T-cell (primary cell): Measurements from ENCODE around the gene CCDC117. TPM values are rescaled to one million over a fixed set of nuclear protein-coding genes. Genes with fewer than 3 reads are reported as not detected.
A peak's percentile ranks its signal among the peaks of the same experiment; 100 is the strongest.
"Not testable (repeated sequence)": the region's sequence is repeated elsewhere in the genome, so short reads cannot be mapped to it uniquely, and the experiment has no call there.

Experiments used
- ATAC-seq, 4 experiments: fragments of 200-7000 bp in 3 of 4; fragments of 150-1000 bp in 1 of 4; cut with Tn5 transposase; replicated peaks in 1 of 4; 1 replicate in 3 of 4; 2 replicates in 1 of 4; pipeline ENCODE4 v1.10.0; 2021; ENCODE audit warnings: moderate library complexity in 3 of 4, mild to moderate bottlenecking in 2 of 4, moderate number of reproducible peaks in 1 of 4
- CTCF ChIA-PET, 2 donors: fragments of 300-600 bp; sonication (Branson Sonifier 250); formaldehyde crosslinking; loops; one replicate each; lab custom pipeline; 2022; ENCODE audit warnings: antibody characterized with exemption in 2 of 2; lab: Charles Lee
- POLR2A ChIA-PET, 2 donors: fragments of 300-600 bp; sonication (Branson Sonifier 250); formaldehyde crosslinking; loops; one replicate each; lab custom pipeline; 2022; ENCODE audit warnings: antibody characterized with exemption in 2 of 2; lab: Charles Lee
- DNase-seq, 35 experiments: peaks; one replicate each; pipeline versions ENCODE4 v3.0.0 to v3.0.0-alpha.2; 2013 to 2023
- H3K27ac ChIP-seq: one replicate; pipeline ENCODE4 v1.5.1; 2013; ENCODE audit warnings: low read length
- H3K27me3 ChIP-seq, 2 experiments: replicated peaks in 1 of 2; 1 replicate in 1 of 2; 2 replicates in 1 of 2; pipeline versions ENCODE4 v1.6.1 to v1.7.0; 2013; ENCODE audit warnings: low read length in 1 of 2, mixed read lengths in 1 of 2; ENCODE audit not compliant: control insufficient read depth in 2 of 2, insufficient read depth in 2 of 2; ENCODE audit errors: extremely low read depth in 1 of 2
- H3K36me3 ChIP-seq, 2 donors: 1 replicate in 1 of 2; 2 replicates in 1 of 2; pipeline versions ENCODE4 v1.6.1 to v1.7.0; 2013; ENCODE audit warnings: low read length in 1 of 2; ENCODE audit not compliant: control insufficient read depth in 2 of 2, insufficient read depth in 1 of 2; ENCODE audit errors: extremely low read depth in 1 of 2
- H3K4me1 ChIP-seq, 2 experiments: 1 replicate in 1 of 2; 2 replicates in 1 of 2; pipeline versions ENCODE4 v1.6.1 to v1.7.0; 2013; ENCODE audit warnings: low read length in 2 of 2, mixed read lengths in 1 of 2; ENCODE audit not compliant: insufficient read depth in 2 of 2, control insufficient read depth in 1 of 2; ENCODE audit errors: extremely low read depth in 1 of 2
- H3K4me3 ChIP-seq, 2 donors: 1 replicate in 1 of 2; 2 replicates in 1 of 2; pipeline versions ENCODE4 v1.5.1 to v1.7.0; 2013; ENCODE audit warnings: mild to moderate bottlenecking in 2 of 2, low read length in 1 of 2, moderate library complexity in 1 of 2; ENCODE audit not compliant: control insufficient read depth in 1 of 2; ENCODE audit errors: extremely low read depth in 1 of 2
- H3K9me3 ChIP-seq: 2 replicates; pipeline ENCODE4 v1.7.0; 2013
- H3K27ac Mint-ChIP-seq, 2 donors: one replicate each; pipeline ENCODE4 v1.8.0; 2020 to 2021; ENCODE audit warnings: mild to moderate bottlenecking in 2 of 2, mixed read lengths in 2 of 2
- H3K27me3 Mint-ChIP-seq, 2 donors: one replicate each; pipeline ENCODE4 v1.8.0; 2021 to 2022; ENCODE audit warnings: mixed read lengths in 2 of 2
- H3K36me3 Mint-ChIP-seq: one replicate; pipeline ENCODE4 v1.8.0; 2021; ENCODE audit warnings: mixed read lengths
- H3K4me1 Mint-ChIP-seq, 3 donors: one replicate each; pipeline ENCODE4 v1.8.0; 2020 to 2022; ENCODE audit warnings: mixed read lengths in 3 of 3, mild to moderate bottlenecking in 1 of 3
- H3K4me3 Mint-ChIP-seq, 3 donors: one replicate each; pipeline ENCODE4 v1.8.0; 2020 to 2022; ENCODE audit warnings: mild to moderate bottlenecking in 3 of 3, mixed read lengths in 3 of 3, moderate library complexity in 3 of 3
- H3K9me3 Mint-ChIP-seq, 3 donors: one replicate each; pipeline ENCODE4 v1.8.0; 2020 to 2022; ENCODE audit warnings: mixed read lengths in 3 of 3
- WGBS: methylation state at CpG from one replicate; pipeline ENCODE4 v1.1.5; 2013; ENCODE audit warnings: missing lambda C conversion rate; ENCODE audit not compliant: insufficient coverage; 5-methylcytosine and 5-hydroxymethylcytosine counted together
- total RNA-seq, 35 experiments: library from RNA in 6 of 35; stranded (reverse) in 6 of 35; fragments of 120-200 nt in 1 of 35; gene quantifications; one replicate each; pipeline versions ENCODE4 v1.2.1 to v1.2.4 and lab custom pipeline; 2013 to 2026

CCDC117 gene
- total RNA-seq, 5 donors from 2014 or later (not counting 1 experiment from before 2014, with no cell fraction given) = 14.4 to 22.7 (median 17.4) TPM

- H3K36me3 Mint-ChIP-seq = peaks cover 11% of the 10 kb centered on the region
- no peaks in the 10 kb centered on the region for H3K27me3 Mint-ChIP-seq
- H3K36me3 ChIP-seq = peaks cover 7 to 26% of the 10 kb centered on the region in 2 donors
- no peaks in the 10 kb centered on the region for H3K9me3 ChIP-seq
- H3K27ac ChIP-seq = peak overlapping the region; percentile 88
- ATAC-seq = no peak
- H3K4me1 Mint-ChIP-seq = peaks cover 26 to 39% (median 29%) of the 10 kb centered on the region in 3 donors
- DNase-seq = no peak
- CTCF ChIA-PET = no interaction called here
- no peaks in the 10 kb centered on the region for H3K9me3 Mint-ChIP-seq
- POLR2A ChIA-PET = no interaction called here
- 5% methylated on average over 10 of the region's 10 CpGs for WGBS
- H3K4me3 Mint-ChIP-seq = peak overlapping the region; percentile 87 to 94 (median 93)
- H3K4me1 ChIP-seq = peaks cover 8 to 18% of the 10 kb centered on the region in 2 experiments
- H3K27me3 ChIP-seq = no peaks in the 10 kb centered on the region
- peak overlapping the region; percentile 93 to 94 for H3K27ac Mint-ChIP-seq
- peak overlapping the region; percentile 93 to 95 for H3K4me3 ChIP-seq
These were observed 29.9 kb upstream of the CCDC117 start for GRCh38 chr22:28742562-28742962.

- Mint-ChIP-seq H3K27me3 (no peaks in the 10 kb centered on the region), H3K4me3 (peak overlapping the region; percentile 13 to 94 (median 93)), H3K27ac (peak overlapping the region in 1 of 2 donors; percentile 94), H3K4me1 (peaks cover 29 to 40% (median 32%) of the 10 kb centered on the region in 3 donors), H3K9me3 (no peaks in the 10 kb centered on the region), H3K36me3 (peaks cover 14% of the 10 kb centered on the region)
- no peak overlapping the region for H3K27ac ChIP-seq
- CTCF ChIA-PET = no interaction called here
- H3K4me1 ChIP-seq = peaks cover 8 to 23% of the 10 kb centered on the region in 2 experiments
- WGBS = no CpG with 5 or more reads among the region's 3 CpGs
- no peak for ATAC-seq
- H3K36me3 ChIP-seq = peaks cover 7 to 28% of the 10 kb centered on the region in 2 donors
- no peak overlapping the region for H3K4me3 ChIP-seq
- H3K27me3 ChIP-seq = no peaks in the 10 kb centered on the region
- POLR2A ChIA-PET = no interaction called here
- no peak for DNase-seq
- no peaks in the 10 kb centered on the region for H3K9me3 ChIP-seq
These were observed 28.6 kb upstream of the CCDC117 start for GRCh38 chr22:28743852-28744251.

GRCh38 chr22:28750471-28750881 lies 22.0 kb upstream of the CCDC117 start:
- no peak for DNase-seq
- H3K4me3 Mint-ChIP-seq = no peak overlapping the region
- peaks cover 26% of the 10 kb centered on the region for H3K36me3 Mint-ChIP-seq
- Histone ChIP-seq H3K36me3 (peaks cover 0 to 16% of the 10 kb centered on the region in 2 donors), H3K27me3 (no peaks in the 10 kb centered on the region), H3K4me1 (peaks cover 0 to 14% of the 10 kb centered on the region in 2 experiments), H3K9me3 (no peaks in the 10 kb centered on the region), H3K4me3 (no peak overlapping the region), H3K27ac (no peak overlapping the region)
- 100% methylated on average over 1 of the region's 6 CpGs for WGBS
- H3K27me3 Mint-ChIP-seq = no peaks in the 10 kb centered on the region
- POLR2A ChIA-PET = interaction anchor here (0.6 to 0.7 kb wide), 2 partner anchors 36 to 74 kb away, joined by 10 to 11 read pairs; no protein-coding TSS in a partner anchor
- no peak for ATAC-seq
- H3K9me3 Mint-ChIP-seq = no peaks in the 10 kb centered on the region
- H3K27ac Mint-ChIP-seq = no peak overlapping the region
- CTCF ChIA-PET = interaction anchor here in 1 of 2 donors (0.9 kb wide), 1 partner anchor 34 kb away, joined by 3 read pairs; no protein-coding TSS in a partner anchor
- peaks cover 10 to 11% (median 10%) of the 10 kb centered on the region in 3 donors for H3K4me1 Mint-ChIP-seq

- H3K4me3 Mint-ChIP-seq, H3K27ac ChIP-seq, H3K27ac Mint-ChIP-seq, H3K36me3 ChIP-seq, H3K9me3 ChIP-seq, H3K4me1 Mint-ChIP-seq, CTCF ChIA-PET, H3K27me3 ChIP-seq, H3K9me3 Mint-ChIP-seq, H3K4me1 ChIP-seq, DNase-seq, ATAC-seq, H3K27me3 Mint-ChIP-seq, H3K4me3 ChIP-seq: not testable (repeated sequence)
- WGBS = 95% methylated on average over 2 of the region's 3 CpGs
- POLR2A ChIA-PET = interaction anchor here in 1 of 2 donors (0.6 kb wide), 1 partner anchor 131 kb away, joined by 4 read pairs; no protein-coding TSS in a partner anchor
- peaks cover 18% of the 10 kb centered on the region for H3K36me3 Mint-ChIP-seq
These were observed 18.0 kb upstream of the CCDC117 start for GRCh38 chr22:28754512-28754911.

GRCh38 chr22:28759861-28760560 lies 12.5 kb upstream of the CCDC117 start:
- POLR2A ChIA-PET = no interaction called here

GRCh38 chr22:28761449-28761755 lies 11.1 kb upstream of the CCDC117 start:
- no peak for DNase-seq
- Mint-ChIP-seq H3K36me3 (peaks cover 3% of the 10 kb centered on the region), H3K4me3 (no peak overlapping the region), H3K4me1 (peaks cover 0 to 4% (median 0%) of the 10 kb centered on the region in 3 donors), H3K27ac (no peak overlapping the region), H3K9me3 (no peaks in the 10 kb centered on the region), H3K27me3 (no peaks in the 10 kb centered on the region)
- no peaks in the 10 kb centered on the region for H3K27me3 ChIP-seq
- 97% methylated on average over 3 of the region's 10 CpGs for WGBS
- CTCF ChIA-PET = interaction anchor here in 1 of 2 donors (0.6 kb wide), 3 partner anchors 12 to 24 kb away, joined by 3 read pairs; no protein-coding TSS in a partner anchor
- H3K4me3 ChIP-seq = no peak overlapping the region
- H3K9me3 ChIP-seq = no peaks in the 10 kb centered on the region
- no peaks in the 10 kb centered on the region for H3K4me1 ChIP-seq
- H3K36me3 ChIP-seq = no peaks in the 10 kb centered on the region
- H3K27ac ChIP-seq = no peak overlapping the region
- no peak for ATAC-seq
- POLR2A ChIA-PET = no interaction called here

More at GRCh38 chr22:28759861-28760560, 12.5 kb upstream of the CCDC117 start:
- ATAC-seq (no peak), DNase-seq (no peak)
- Mint-ChIP-seq H3K4me1 (peaks cover 0 to 4% (median 0%) of the 10 kb centered on the region in 3 donors), H3K36me3 (peaks cover 7% of the 10 kb centered on the region), H3K9me3 (no peaks in the 10 kb centered on the region), H3K27me3 (no peaks in the 10 kb centered on the region), H3K4me3 (no peak overlapping the region), H3K27ac (no peak overlapping the region)
- Histone ChIP-seq H3K36me3 (no peaks in the 10 kb centered on the region), H3K27me3 (no peaks in the 10 kb centered on the region), H3K4me1 (no peaks in the 10 kb centered on the region), H3K9me3 (no peaks in the 10 kb centered on the region), H3K27ac (no peak overlapping the region), H3K4me3 (no peak overlapping the region)
- no CpG with 5 or more reads among the region's 3 CpGs for WGBS
- CTCF ChIA-PET = no interaction called here
